NAMALWA (cell line): ENCODE data around the gene HLTF.
"Not testable (repeated sequence)": the region's sequence is repeated elsewhere in the genome, so short reads cannot be mapped to it uniquely, and the experiment has no call there.

Experiments
- DNase-seq: peaks from one replicate; pipeline ENCODE4 v3.0.0-alpha.2; 2015; ENCODE audit warnings: low spot score

HLTF gene

DNA sequence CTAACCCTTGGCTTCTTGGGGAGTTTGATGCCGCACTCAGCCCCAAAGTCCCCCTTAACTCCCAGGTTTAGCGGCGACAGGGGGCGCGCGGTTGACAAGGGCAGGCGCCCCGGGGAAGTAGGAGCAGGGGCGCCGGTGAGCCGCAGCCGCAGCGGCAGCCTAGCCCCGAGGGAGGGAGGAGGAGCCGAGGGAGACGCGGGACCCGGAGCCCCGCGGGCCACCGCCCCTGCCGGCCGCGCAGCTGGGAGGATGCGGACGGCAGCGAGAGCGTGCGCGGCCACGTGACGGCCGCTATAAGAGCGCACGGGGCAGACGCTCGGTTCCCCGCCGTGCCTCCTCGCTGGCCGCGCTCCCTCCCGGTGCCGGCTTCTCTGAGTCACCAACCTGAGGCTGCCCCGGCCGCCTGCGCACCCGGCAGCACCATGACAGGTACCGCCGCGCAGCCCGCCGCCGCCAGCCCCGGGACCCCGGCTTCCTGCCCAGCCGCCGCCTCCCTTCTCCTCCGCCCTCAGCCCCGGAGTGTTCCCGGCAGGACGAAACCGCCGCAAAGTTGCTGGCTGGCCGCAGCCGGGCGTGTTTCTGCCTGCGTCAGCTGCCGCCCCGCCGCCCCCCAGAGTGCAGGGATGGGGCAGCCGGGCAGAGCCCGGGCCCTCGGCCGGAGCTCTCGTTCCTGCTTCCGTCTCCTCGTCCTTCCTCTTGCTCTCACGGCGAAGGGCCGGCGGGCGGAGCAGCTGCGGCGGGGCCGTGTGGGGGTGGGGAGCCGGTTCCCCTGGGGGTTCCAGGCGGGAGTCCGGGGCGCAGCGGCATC, 94.9 kb downstream of the HLTF start, which contains the start of gene GYG1:
TSS of gene GYG1 (plus strand) at position 322 of the 808 bp plus-strand sequence. CDS start at position 423, 101 bp downstream.
- peak; percentile 90 for DNase-seq

DNA sequence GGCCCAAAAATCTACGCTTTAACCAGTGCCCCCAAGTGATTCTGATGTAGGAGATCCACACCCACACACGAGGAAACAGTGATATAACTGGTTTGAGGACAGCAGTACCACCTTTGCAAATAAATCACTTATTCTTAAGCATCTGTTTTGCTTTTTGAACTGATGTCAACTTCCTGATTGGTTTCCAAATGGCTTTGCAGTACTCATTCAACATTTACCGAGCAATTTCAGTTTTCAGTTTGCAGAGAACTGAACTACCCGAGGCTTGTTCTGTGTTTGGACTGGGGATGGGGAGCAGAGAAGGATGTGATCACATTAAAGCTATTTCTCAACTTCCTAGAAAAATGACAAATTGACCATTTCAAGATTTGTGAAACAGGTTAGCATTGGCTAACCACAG, 96.1 kb downstream of the HLTF start:
- peak; percentile 22 for DNase-seq

DNA sequence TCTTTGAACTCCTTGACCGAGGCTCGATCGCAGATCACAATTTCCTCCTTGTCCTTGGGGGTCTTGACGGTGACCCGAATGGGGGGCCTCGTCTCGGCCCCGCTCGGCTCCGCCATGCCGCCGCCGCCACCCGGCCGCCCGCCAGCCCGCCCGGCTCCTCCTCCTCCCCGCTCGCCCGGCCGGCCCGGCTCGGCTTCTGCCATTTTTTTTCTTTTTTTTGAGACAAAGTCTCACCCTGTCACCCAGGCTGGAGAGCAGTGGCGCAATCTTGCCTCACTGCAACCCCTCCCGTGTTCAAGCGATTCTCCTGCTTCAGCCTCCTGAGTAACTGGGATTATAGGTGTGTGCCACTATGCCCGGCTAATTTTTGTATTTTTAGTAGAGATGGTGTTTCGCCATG, 98.8 kb downstream of the HLTF start:
- DNase-seq = not testable (repeated sequence)

DNA sequence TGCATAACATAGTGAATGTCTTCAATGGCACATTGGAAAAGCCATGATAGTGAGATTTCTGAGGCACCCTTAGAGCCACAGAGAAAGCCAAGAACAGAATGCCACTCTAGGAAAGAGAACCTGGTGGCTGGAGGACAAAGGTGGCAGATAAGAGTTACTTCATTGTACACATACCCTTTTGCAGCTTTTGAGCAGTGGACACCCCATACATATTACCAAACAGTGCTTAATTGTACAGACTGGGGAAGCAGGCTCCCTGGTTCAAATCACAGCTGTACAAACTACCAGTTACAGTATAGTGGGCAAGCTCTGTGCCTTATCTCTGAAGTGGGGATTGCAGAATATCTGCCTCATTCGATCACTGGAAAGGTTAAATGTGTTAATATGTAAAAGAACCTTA, 105.1 kb downstream of the HLTF start:
- DNase-seq = no peak
